Loucy (cell line): Measurements from ENCODE around the gene VASH2.

ENCODE experiments used
- H2AFZ ChIP-seq: fragments of 200-600 bp; sonication (generic); 2 replicates; pipeline ENCODE4 v1.6.0; 2016; ENCODE audit warnings: antibody characterized with exemption, mild to moderate bottlenecking, low read length, moderate library complexity
- H3F3A ChIP-seq: fragments of 200-600 bp; 2 replicates; pipeline ENCODE4 v1.6.0; 2016; ENCODE audit warnings: antibody characterized with exemption, low read depth, mild to moderate bottlenecking
- H3K27me3 ChIP-seq: fragments of 200-600 bp; sonication (generic); 2 replicates; pipeline ENCODE4 v1.6.1; 2014; ENCODE audit warnings: low read length, mild to moderate bottlenecking; ENCODE audit not compliant: insufficient read depth, poor library complexity, severe bottlenecking
- H3K36me3 ChIP-seq: fragments of 200-600 bp; sonication (generic); 2 replicates; pipeline ENCODE4 v1.6.1; 2016; ENCODE audit warnings: low read length; ENCODE audit not compliant: insufficient read depth
- H3K4me1 ChIP-seq: fragments of 200-600 bp; sonication (generic); 2 replicates; pipeline ENCODE4 v1.5.1; 2014; ENCODE audit warnings: low read length, mild to moderate bottlenecking; ENCODE audit not compliant: insufficient read depth, poor library complexity, severe bottlenecking
- H3K4me2 ChIP-seq: fragments of 200-600 bp; sonication (generic); 2 replicates; pipeline ENCODE4 v1.6.0; 2014; ENCODE audit warnings: antibody characterized with exemption, low read length, low read depth, mild to moderate bottlenecking; ENCODE audit not compliant: poor library complexity, severe bottlenecking
- H3K4me3 ChIP-seq: fragments of 200-600 bp; sonication (generic); 2 replicates; pipeline ENCODE4 v1.5.1; 2014; ENCODE audit warnings: low read length, mild to moderate bottlenecking, mixed read lengths; ENCODE audit not compliant: poor library complexity, severe bottlenecking
- H3K79me2 ChIP-seq: fragments of 200-600 bp; sonication (generic); 2 replicates; pipeline ENCODE4 v1.6.1; 2014; ENCODE audit warnings: low read length; ENCODE audit not compliant: insufficient read depth
- H3K9ac ChIP-seq: fragments of 200-600 bp; sonication (generic); 2 replicates; pipeline ENCODE4 v1.6.0; 2014; ENCODE audit warnings: mild to moderate bottlenecking, low read depth, low read length, moderate library complexity; ENCODE audit not compliant: poor library complexity, severe bottlenecking
- H3K9me2 ChIP-seq: fragments of 200-600 bp; sonication (generic); replicated peaks from 2 replicates; pipeline ENCODE4 v1.6.1; 2016; ENCODE audit warnings: low read depth, low read length, mixed read lengths
- H3K9me3 ChIP-seq: fragments of 200-600 bp; sonication (generic); 2 replicates; pipeline ENCODE4 v1.6.1; 2014; ENCODE audit warnings: mild to moderate bottlenecking, antibody characterized with exemption, low read length, low read depth; ENCODE audit not compliant: insufficient read depth
- H4K20me1 ChIP-seq: fragments of 200-600 bp; sonication (generic); 2 replicates; pipeline ENCODE4 v1.6.0; 2014; ENCODE audit warnings: antibody characterized with exemption, low read length, mild to moderate bottlenecking; ENCODE audit not compliant: insufficient read depth, poor library complexity, severe bottlenecking
- CTCF ChIP-seq: fragments of 200-600 bp; sonication (generic); conservative IDR thresholded peaks from 2 replicates; pipeline ENCODE4 v1.5.1; 2014; ENCODE audit warnings: mild to moderate bottlenecking, antibody characterized with exemption, low read length
- EZH2phosphoT487 ChIP-seq: fragments of 200-600 bp; IDR thresholded peaks from 2 replicates; pipeline ENCODE4 v1.6.1; 2018; ENCODE audit warnings: antibody characterized with exemption, mild to moderate bottlenecking, moderate library complexity, borderline replicate concordance

The VASH2 gene

GRCh38 chr1:212955961-212956620 is 5.8 kb downstream of the VASH2 start:
- H3K9me3 ChIP-seq = no peaks in the 10 kb centered on the region
- H2AFZ ChIP-seq = no peak overlapping the region
- peaks cover 2% of the 10 kb centered on the region; the same call in 1 of the 2 replicates for H3K36me3 ChIP-seq
- no peaks in the 10 kb centered on the region for H4K20me1 ChIP-seq
- H3K27me3 ChIP-seq = no peaks in the 10 kb centered on the region
- H3K4me2 ChIP-seq = peak overlapping the region; percentile 55
- no peaks in the 10 kb centered on the region for H3F3A ChIP-seq
- H3K79me2 ChIP-seq = peaks cover 4% of the 10 kb centered on the region; the same call in 1 of the 2 replicates
- TF ChIP-seq CTCF (no peak), EZH2phosphoT487 (no peak)
- no peaks in the 10 kb centered on the region for H3K9me2 ChIP-seq
- peaks cover 67% of the 10 kb centered on the region for H3K4me1 ChIP-seq
- H3K9ac ChIP-seq = peak overlapping the region; percentile 47
- peak overlapping the region; percentile 27 for H3K4me3 ChIP-seq

- Histone ChIP-seq H3K9me3 (no peaks in the 10 kb centered on the region), H3K4me2 (peak overlapping the region; percentile 73), H3K79me2 (no peaks in the 10 kb centered on the region), H3K36me3 (peaks cover 11% of the 10 kb centered on the region; the same call in 1 of the 2 replicates), H2AFZ (no peak overlapping the region), H3K4me1 (peaks cover 56% of the 10 kb centered on the region), H3K9ac (peak overlapping the region; percentile 41), H3K9me2 (no peaks in the 10 kb centered on the region), H4K20me1 (no peaks in the 10 kb centered on the region), H3F3A (no peaks in the 10 kb centered on the region), H3K27me3 (no peaks in the 10 kb centered on the region), H3K4me3 (no peak overlapping the region)
- TF ChIP-seq EZH2phosphoT487 = no peak
- no peak for TF ChIP-seq CTCF
Observed at GRCh38 chr1:212957546-212957945, 7.2 kb downstream of the VASH2 start.

- Histone ChIP-seq H3K79me2 (no peaks in the 10 kb centered on the region), H3K4me2 (peak overlapping the region; percentile 73), H3K9ac (peak overlapping the region; percentile 41), H3K9me3 (no peaks in the 10 kb centered on the region), H3K9me2 (no peaks in the 10 kb centered on the region), H2AFZ (no peak overlapping the region), H3K36me3 (peaks cover 14% of the 10 kb centered on the region; the same call in 1 of the 2 replicates), H3K4me3 (peak overlapping the region; percentile 46), H3F3A (no peaks in the 10 kb centered on the region), H3K27me3 (no peaks in the 10 kb centered on the region), H4K20me1 (no peaks in the 10 kb centered on the region), H3K4me1 (peaks cover 56% of the 10 kb centered on the region)
- TF ChIP-seq EZH2phosphoT487 (no peak), CTCF (0 out of 2 replicates have a peak, but pooled peaks have one; percentile 18)
Observed at GRCh38 chr1:212958175-212958574, 7.8 kb downstream of the VASH2 start.
